Activated CD4-positive, CD25-positive, alpha-beta regulatory T cell (primary cell): ENCODE data around the gene KLHL42.

Experiments used
- DNase-seq, 4 experiments: peaks; one replicate each; lab custom pipeline; 2025; lab: John Stamatoyannopoulos, UW

The KLHL42 gene

GRCh38 chr12:27780612-27781408 lies 777 bp downstream of the KLHL42 start:
- peak in 3 of 4 experiments; percentile 18 to 25 (median 23) for DNase-seq

GRCh38 chr12:27781680-27782079 lies 1.6 kb downstream of the KLHL42 start:
- no peak for DNase-seq

GRCh38 chr12:27782481-27782880 lies 2.4 kb downstream of the KLHL42 start:
- DNase-seq = no peak

GRCh38 chr12:27785882-27786570 lies 6.0 kb downstream of the KLHL42 start:
- no peak for DNase-seq

- DNase-seq = no peak
Observed at GRCh38 chr12:27787559-27787958, 7.5 kb downstream of the KLHL42 start.

GRCh38 chr12:27790179-27790578 lies 10.1 kb downstream of the KLHL42 start:
- DNase-seq = no peak

- no peak for DNase-seq
Observed at GRCh38 chr12:27794818-27795584, 15.0 kb downstream of the KLHL42 start.

- DNase-seq = no peak
Observed at GRCh38 chr12:27796128-27796527, 16.1 kb downstream of the KLHL42 start.

GRCh38 chr12:27797301-27798025 lies 17.4 kb downstream of the KLHL42 start:
- DNase-seq = no peak

GRCh38 chr12:27800819-27801218 lies 20.8 kb downstream of the KLHL42 start:
- no peak for DNase-seq

- DNase-seq = no peak
Observed at GRCh38 chr12:27801630-27802029, 21.6 kb downstream of the KLHL42 start.

GRCh38 chr12:27802511-27802910 lies 22.5 kb downstream of the KLHL42 start:
- DNase-seq = no peak

GRCh38 chr12:27802936-27803335 lies 22.9 kb downstream of the KLHL42 start:
- no peak for DNase-seq

GRCh38 chr12:27805238-27805637 lies 25.2 kb downstream of the KLHL42 start:
- no peak for DNase-seq

GRCh38 chr12:27806259-27806658 lies 26.2 kb downstream of the KLHL42 start:
- no peak for DNase-seq

- DNase-seq = no peak
Observed at GRCh38 chr12:27807063-27807703, 27.1 kb downstream of the KLHL42 start.

GRCh38 chr12:27808841-27809240 lies 28.8 kb downstream of the KLHL42 start:
- no peak for DNase-seq

GRCh38 chr12:27810756-27811155 lies 30.7 kb downstream of the KLHL42 start:
- DNase-seq = no peak

- DNase-seq = no peak
Observed at GRCh38 chr12:27812502-27812901, 32.5 kb downstream of the KLHL42 start.

- DNase-seq = no peak
Observed at GRCh38 chr12:27814411-27814810, 34.4 kb downstream of the KLHL42 start.

GRCh38 chr12:27814851-27815591 lies 35.0 kb downstream of the KLHL42 start:
- no peak for DNase-seq
